Activated naive CD8-positive, alpha-beta T cell (primary cell): ENCODE data around the gene CAST.

Experiments
- H3K27ac Mint-ChIP-seq: one replicate; pipeline ENCODE4 v1.8.0; 2021; ENCODE audit warnings: mixed read lengths
- H3K27me3 Mint-ChIP-seq: one replicate; pipeline ENCODE4 v1.8.0; 2021; ENCODE audit warnings: mixed read lengths
- H3K36me3 Mint-ChIP-seq: one replicate; pipeline ENCODE4 v1.8.0; 2021; ENCODE audit warnings: mixed read lengths
- H3K4me1 Mint-ChIP-seq: one replicate; pipeline ENCODE4 v1.8.0; 2021; ENCODE audit warnings: low read depth, mixed read lengths
- H3K4me3 Mint-ChIP-seq: one replicate; pipeline ENCODE4 v1.8.0; 2021; ENCODE audit warnings: mild to moderate bottlenecking, mixed read lengths
- H3K9me3 Mint-ChIP-seq: one replicate; pipeline ENCODE4 v1.8.0; 2021; ENCODE audit warnings: low read depth, mixed read lengths

CAST gene

DNA sequence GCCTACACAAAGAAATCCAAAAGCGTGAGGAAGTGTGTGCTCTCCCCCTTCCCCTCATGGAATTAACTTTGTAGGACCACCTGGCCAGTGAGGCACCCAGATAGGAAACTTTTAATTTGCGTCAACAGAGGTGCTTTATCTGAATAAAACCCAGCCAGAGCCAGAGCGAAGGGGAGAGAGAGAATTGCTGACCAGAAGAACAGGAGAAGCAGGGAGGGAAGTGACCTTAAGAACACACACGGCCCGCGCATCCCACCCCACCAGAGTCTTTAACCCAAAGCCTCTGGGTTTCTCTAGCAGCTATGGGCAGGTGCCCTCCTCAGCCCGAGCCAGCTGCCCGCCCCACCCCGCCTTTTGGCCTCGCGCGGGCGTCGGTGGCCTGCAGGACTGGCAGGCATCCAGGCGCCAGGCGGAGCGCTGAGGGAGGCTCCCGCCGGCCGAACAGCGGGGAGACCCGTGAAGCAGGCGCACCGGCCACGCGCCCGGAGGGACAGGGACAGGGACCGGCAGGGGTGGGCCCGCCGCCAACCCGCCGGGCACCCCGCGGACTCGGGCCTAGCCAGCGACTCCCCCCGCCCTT lies 145.0 kb downstream of the CAST start:
- H3K9me3 Mint-ChIP-seq, result no peaks in the 10 kb centered on the region
- H3K4me1 Mint-ChIP-seq, result peaks cover 79% of the 10 kb centered on the region
- H3K4me3 Mint-ChIP-seq, result peak overlapping the region; percentile 97
- peaks cover 9% of the 10 kb centered on the region for H3K36me3 Mint-ChIP-seq
- peak overlapping the region; percentile 97 for H3K27ac Mint-ChIP-seq
- H3K27me3 Mint-ChIP-seq, result no peaks in the 10 kb centered on the region

DNA sequence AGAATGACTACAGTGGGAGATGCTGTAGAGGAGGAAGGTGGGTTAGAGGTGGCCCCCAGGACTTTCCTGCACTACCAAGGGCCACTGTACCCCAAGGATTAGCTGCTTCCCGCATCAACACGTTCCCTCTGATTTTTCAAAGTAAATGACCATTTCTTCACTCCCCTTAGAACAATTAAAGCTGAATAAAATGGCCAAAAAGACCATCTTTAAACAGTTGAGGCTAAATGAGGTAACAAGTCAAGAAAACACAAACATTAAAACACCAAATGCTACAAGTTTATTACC lies 146.3 kb downstream of the CAST start:
- Mint-ChIP-seq H3K27me3 (no peaks in the 10 kb centered on the region), H3K36me3 (peaks cover 6% of the 10 kb centered on the region), H3K4me1 (peaks cover 77% of the 10 kb centered on the region), H3K4me3 (peak overlapping the region; percentile 90), H3K27ac (peak overlapping the region; percentile 98), H3K9me3 (no peaks in the 10 kb centered on the region)

GRCh38 chr5:96808868-96809558 lies 146.8 kb downstream of the CAST start:
- H3K9me3 Mint-ChIP-seq, result no peaks in the 10 kb centered on the region
- peaks cover 73% of the 10 kb centered on the region for H3K4me1 Mint-ChIP-seq
- H3K27ac Mint-ChIP-seq, result peak overlapping the region; percentile 98
- H3K36me3 Mint-ChIP-seq, result peaks cover 5% of the 10 kb centered on the region
- H3K4me3 Mint-ChIP-seq, result peak overlapping the region; percentile 90
- no peaks in the 10 kb centered on the region for H3K27me3 Mint-ChIP-seq

DNA sequence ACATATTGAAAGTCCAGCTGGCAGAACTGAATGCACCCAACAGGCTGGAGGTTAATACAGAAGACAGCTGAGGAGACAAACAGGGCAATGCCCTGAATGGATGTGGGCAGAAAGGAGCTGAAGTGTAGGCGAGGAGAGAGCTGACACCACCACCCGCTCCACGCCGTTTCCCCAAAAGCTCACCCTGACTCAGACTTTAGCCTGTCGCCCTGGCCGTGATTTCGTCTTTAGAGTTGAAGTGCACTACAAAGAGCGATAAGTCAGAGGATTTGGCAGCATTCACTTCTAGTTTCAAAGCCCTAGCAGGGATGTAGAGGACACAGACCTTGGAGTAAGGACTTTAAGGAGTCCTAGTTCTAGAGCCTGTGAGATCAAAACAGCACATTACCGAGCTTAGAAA lies 147.7 kb downstream of the CAST start:
- peaks cover 74% of the 10 kb centered on the region for H3K4me1 Mint-ChIP-seq
- peak overlapping the region; percentile 65 for H3K4me3 Mint-ChIP-seq
- H3K27ac Mint-ChIP-seq, result peak overlapping the region; percentile 88

DNA sequence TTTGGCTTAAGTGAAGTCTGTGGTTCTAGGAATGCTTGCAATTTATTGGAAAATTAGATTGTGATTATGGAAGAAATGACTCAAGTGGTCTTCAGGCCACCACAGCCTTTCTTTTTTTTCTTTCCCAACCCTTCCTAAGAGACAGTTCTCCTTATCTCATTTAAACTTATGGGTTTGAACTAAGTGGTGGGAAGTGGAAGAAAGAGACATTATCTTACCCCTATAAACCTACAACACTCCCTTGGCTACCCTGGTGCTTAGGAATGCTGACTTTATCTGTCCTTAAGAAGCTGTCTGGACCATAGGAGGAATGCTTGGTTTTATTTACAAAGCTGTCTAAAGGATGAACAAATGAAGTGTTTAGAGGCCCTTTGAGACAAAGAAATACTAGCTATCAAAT lies 150.7 kb downstream of the CAST start:
- H3K4me1 Mint-ChIP-seq, result peaks cover 81% of the 10 kb centered on the region
- H3K27me3 Mint-ChIP-seq, result no peaks in the 10 kb centered on the region
- no peaks in the 10 kb centered on the region for H3K36me3 Mint-ChIP-seq
- H3K9me3 Mint-ChIP-seq, result no peaks in the 10 kb centered on the region
- no peak overlapping the region for H3K27ac Mint-ChIP-seq
- no peak overlapping the region for H3K4me3 Mint-ChIP-seq

More for the DNA sequence above, 147.7 kb downstream of the CAST start:
- H3K27me3 Mint-ChIP-seq, result no peaks in the 10 kb centered on the region
- no peaks in the 10 kb centered on the region for H3K9me3 Mint-ChIP-seq
- H3K36me3 Mint-ChIP-seq, result peaks cover 4% of the 10 kb centered on the region

GRCh38 chr5:96814041-96814440 lies 151.9 kb downstream of the CAST start:
- Mint-ChIP-seq H3K36me3 (no peaks in the 10 kb centered on the region), H3K9me3 (no peaks in the 10 kb centered on the region), H3K4me1 (peaks cover 79% of the 10 kb centered on the region), H3K4me3 (no peak overlapping the region), H3K27ac (peak overlapping the region; percentile 22), H3K27me3 (no peaks in the 10 kb centered on the region)

DNA sequence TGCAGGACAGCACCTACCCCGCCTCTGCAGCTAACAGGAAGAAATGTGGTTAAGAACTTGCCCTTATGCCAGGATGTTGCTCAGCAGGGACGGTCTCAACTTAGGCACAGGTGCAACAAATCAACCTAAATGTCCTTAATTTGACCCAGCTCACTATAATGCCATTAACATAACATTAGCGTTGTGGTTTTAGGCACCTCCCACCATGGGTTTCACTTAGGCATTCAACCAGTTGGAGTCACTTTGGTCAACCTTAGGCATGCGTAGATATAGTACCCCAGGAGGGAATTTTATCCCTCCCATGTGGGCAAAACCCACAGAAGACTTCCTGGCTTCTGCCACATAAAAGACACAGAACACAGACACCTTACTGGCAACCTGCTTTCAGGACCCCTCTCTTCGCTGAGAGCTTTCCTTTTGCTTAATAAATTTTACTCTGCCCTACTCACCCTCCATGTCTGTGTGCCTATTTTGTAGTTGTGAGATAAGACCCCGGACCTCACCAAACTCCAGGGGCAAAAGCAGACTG lies 154.3 kb downstream of the CAST start:
- peaks cover 79% of the 10 kb centered on the region for H3K4me1 Mint-ChIP-seq
- no peaks in the 10 kb centered on the region for H3K36me3 Mint-ChIP-seq

DNA sequence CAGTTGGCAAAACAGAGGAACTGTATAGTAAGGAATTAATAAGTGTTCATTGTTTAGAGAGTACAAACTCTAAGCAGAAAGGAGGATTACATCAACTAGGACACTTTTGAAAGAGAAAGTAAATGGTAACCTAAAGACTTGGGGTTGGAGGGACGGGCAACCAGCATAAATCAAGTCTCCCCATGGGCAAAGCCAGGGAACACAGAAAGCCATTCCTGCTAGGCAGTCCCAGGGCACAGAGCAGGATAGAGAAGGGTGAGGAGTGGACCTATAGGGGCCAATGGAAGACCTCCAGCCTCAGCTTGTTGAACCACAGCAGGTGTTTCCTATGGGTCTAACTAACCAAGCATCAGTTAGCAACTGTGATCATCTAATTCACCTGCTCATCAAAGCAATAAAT lies 154.8 kb downstream of the CAST start:
- Mint-ChIP-seq H3K9me3 (no peaks in the 10 kb centered on the region), H3K27me3 (no peaks in the 10 kb centered on the region), H3K36me3 (no peaks in the 10 kb centered on the region), H3K4me3 (peak overlapping the region; percentile 85), H3K27ac (peak overlapping the region; percentile 92), H3K4me1 (peaks cover 80% of the 10 kb centered on the region)

More for the DNA sequence above, 154.3 kb downstream of the CAST start:
- Mint-ChIP-seq H3K27me3 (no peaks in the 10 kb centered on the region), H3K9me3 (no peaks in the 10 kb centered on the region), H3K4me3 (peak overlapping the region; percentile 85), H3K27ac (peak overlapping the region; percentile 92)

DNA sequence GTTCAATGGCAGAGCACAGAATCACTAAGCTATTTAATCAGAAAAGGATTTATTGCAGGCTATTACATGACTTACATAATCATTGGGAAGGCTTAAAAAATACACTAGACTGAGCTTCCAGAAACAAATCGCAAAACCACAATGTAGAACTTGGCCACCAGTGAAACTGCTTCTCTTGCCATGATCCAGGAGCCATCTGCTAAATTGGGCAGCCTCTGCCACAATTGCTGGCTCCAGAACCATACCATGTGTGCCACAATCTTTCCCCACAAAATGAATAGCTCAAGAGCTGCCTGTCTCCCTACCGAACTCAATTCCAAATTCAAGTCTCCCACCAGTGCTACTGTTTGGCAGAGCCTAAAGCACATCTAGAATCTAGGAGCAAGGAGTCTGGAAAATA lies 155.3 kb downstream of the CAST start:
- Mint-ChIP-seq H3K9me3 (no peaks in the 10 kb centered on the region), H3K36me3 (no peaks in the 10 kb centered on the region), H3K4me3 (peak overlapping the region; percentile 85), H3K4me1 (peaks cover 81% of the 10 kb centered on the region), H3K27ac (peak overlapping the region; percentile 78), H3K27me3 (no peaks in the 10 kb centered on the region)

DNA sequence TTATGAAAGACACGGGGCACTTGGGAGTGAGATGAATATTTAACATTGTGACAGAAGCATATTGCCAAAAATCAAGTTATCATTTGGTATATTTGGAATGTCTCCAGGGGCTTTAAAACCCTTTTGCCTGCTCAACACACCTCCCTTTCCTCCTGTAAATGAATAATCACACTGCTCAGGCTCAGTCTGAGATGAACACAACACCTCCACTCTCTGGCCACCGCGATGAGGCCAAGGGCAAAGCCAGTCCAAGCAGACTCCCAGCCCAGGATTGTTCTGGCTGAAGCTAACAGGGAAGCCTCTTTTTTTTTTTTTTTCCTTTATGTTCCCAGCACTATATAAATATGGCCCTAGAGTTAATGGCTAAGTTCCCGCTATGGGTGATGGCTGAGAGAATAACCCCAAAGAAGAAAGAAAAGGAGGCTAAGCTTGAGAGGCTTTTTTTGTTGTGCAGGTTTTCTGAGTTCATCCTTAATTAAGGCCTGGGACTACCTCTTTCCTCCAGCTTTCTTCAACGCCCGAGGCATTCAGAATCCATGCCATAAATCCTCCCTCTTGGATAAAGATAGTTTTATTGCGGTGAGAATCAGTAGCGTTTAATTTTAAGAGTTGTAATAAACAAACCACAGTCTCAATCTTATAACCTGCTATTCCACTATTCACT lies 156.1 kb downstream of the CAST start:
- Mint-ChIP-seq H3K27ac (peak overlapping the region; percentile 62), H3K36me3 (no peaks in the 10 kb centered on the region), H3K9me3 (no peaks in the 10 kb centered on the region), H3K4me3 (no peak overlapping the region), H3K27me3 (no peaks in the 10 kb centered on the region), H3K4me1 (peaks cover 82% of the 10 kb centered on the region)

- Mint-ChIP-seq H3K9me3 (no peaks in the 10 kb centered on the region), H3K36me3 (no peaks in the 10 kb centered on the region), H3K4me3 (no peak overlapping the region), H3K27ac (no peak overlapping the region), H3K4me1 (peaks cover 85% of the 10 kb centered on the region), H3K27me3 (no peaks in the 10 kb centered on the region)
These were observed 157.6 kb downstream of the CAST start for GRCh38 chr5:96819806-96820205.

DNA sequence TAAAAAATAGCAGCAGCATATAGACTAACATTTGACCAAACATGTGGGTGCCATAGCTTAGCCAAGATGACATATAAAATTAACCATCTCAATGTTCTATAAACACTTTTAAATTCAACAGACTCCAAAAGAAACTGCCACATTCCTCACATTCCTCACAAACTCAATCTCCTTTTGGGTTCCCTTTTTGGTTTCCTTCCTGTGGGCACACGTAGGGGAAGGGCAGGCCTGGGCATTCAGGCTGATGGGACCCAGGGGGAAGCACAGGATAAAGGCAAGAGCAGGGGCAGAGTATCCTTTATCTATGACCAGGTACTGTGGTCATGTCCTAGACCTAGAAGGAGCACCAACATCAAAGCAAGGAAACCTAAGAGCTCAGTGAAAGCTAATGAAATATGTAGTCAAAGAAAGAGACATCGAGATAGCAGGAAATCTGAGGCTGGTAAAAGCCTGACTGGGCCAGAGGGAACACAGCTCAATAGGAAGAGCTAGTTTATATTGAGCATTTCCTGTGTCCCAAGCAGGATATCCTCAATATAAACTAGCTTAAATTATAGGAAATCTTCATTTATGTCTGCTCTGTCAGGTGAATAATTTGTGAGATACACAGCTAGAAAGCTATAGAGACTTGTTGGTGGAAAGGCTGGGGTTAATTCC lies 159.2 kb downstream of the CAST start:
- peaks cover 71% of the 10 kb centered on the region for H3K4me1 Mint-ChIP-seq
- H3K27ac Mint-ChIP-seq, result peak overlapping the region; percentile 30
- H3K9me3 Mint-ChIP-seq, result no peaks in the 10 kb centered on the region
- H3K27me3 Mint-ChIP-seq, result no peaks in the 10 kb centered on the region
- no peak overlapping the region for H3K4me3 Mint-ChIP-seq
- no peaks in the 10 kb centered on the region for H3K36me3 Mint-ChIP-seq

- peaks cover 57% of the 10 kb centered on the region for H3K4me1 Mint-ChIP-seq
- H3K9me3 Mint-ChIP-seq, result no peaks in the 10 kb centered on the region
- H3K36me3 Mint-ChIP-seq, result no peaks in the 10 kb centered on the region
- H3K27ac Mint-ChIP-seq, result peak overlapping the region; percentile 17
- H3K4me3 Mint-ChIP-seq, result peak overlapping the region; percentile 11
- no peaks in the 10 kb centered on the region for H3K27me3 Mint-ChIP-seq
These were observed 160.7 kb downstream of the CAST start for GRCh38 chr5:96822686-96823459.

GRCh38 chr5:96823900-96824380 lies 161.8 kb downstream of the CAST start:
- no peak overlapping the region for H3K27ac Mint-ChIP-seq
- no peaks in the 10 kb centered on the region for H3K36me3 Mint-ChIP-seq

More at GRCh38 chr5:96823900-96824380, 161.8 kb downstream of the CAST start:
- no peaks in the 10 kb centered on the region for H3K9me3 Mint-ChIP-seq
- H3K27me3 Mint-ChIP-seq, result no peaks in the 10 kb centered on the region
- no peak overlapping the region for H3K4me3 Mint-ChIP-seq
- H3K4me1 Mint-ChIP-seq, result peaks cover 50% of the 10 kb centered on the region
